ENCODE data around the gene SAA1. TPM values are rescaled to one million over a fixed set of nuclear protein-coding genes. Genes with fewer than 3 reads are reported as not detected.

SAA1 gene
- total RNA-seq, 2 experiments from 2014 or later = not detected

GRCh38 chr11:18236664-18237356, 29.3 kb upstream of the SAA1 start, which contains the start of gene SAA4:
TSS of gene SAA4 (minus strand) at chr11:18236802. CDS start at chr11:18235926, 876 bp downstream.
- TF ChIP-seq CTCF (conservative IDR thresholded peaks at IDR 0.05; ENCODE audit: low read length) = no peak
- TF ChIP-seq EZH2phosphoT487 (IDR thresholded peaks at IDR 0.05; ENCODE audit: borderline replicate concordance, low read depth, low read length) = no peak
- no peaks in the 10 kb centered on the region; the same call in 1 of the 2 replicates for H3K9me3 ChIP-seq (ENCODE audit: low read length)
- H3K4me3 ChIP-seq (ENCODE audit: low read depth, low read length, poor library complexity, severe bottlenecking) = no peak within 1 kb of the TSS
- no peak within 1 kb of the TSS for H3K27ac ChIP-seq (ENCODE audit: low read depth, low read length, poor library complexity, severe bottlenecking)
- no peak for DNase-seq (ENCODE audit: low spot score)
- H2AFZ ChIP-seq (ENCODE audit: low read length) = peak within 1 kb of the TSS; percentile 56
- POLR2A ChIA-PET = interaction anchor here (1.7 kb wide), 1 partner anchor 159 kb away, joined by 6 read pairs; no protein-coding TSS in a partner anchor
- H4K20me1 ChIP-seq (ENCODE audit: insufficient read depth, low read length) = no peaks in the 10 kb centered on the region
- BruUV-seq (replicated peaks) = no TSS peak
- no peaks in the 10 kb centered on the region for H3K36me3 ChIP-seq (ENCODE audit: insufficient read depth, low read length)
- peaks cover 17% of the 10 kb centered on the region for H3K4me1 ChIP-seq (ENCODE audit: insufficient read depth, low read length, poor library complexity, severe bottlenecking)
- peak within 1 kb of the TSS; percentile 6; the same call in 1 of the 2 replicates for H3K4me2 ChIP-seq (ENCODE audit: low read length)
- H3K9me2 ChIP-seq (ENCODE audit: insufficient read depth, low read length) = no peaks in the 10 kb centered on the region
- intact Hi-C loops (cut with micrococcal nuclease; ENCODE audit: unreplicated experiment) = loop anchor here (2.0 kb wide), 1 partner anchor 130 kb away; the partner anchor contains the start of gene SAAL1
- H3K79me2 ChIP-seq (ENCODE audit: insufficient read depth, low read depth, low read length) = no peaks in the 10 kb centered on the region
- CTCF ChIA-PET (ENCODE audit: unreplicated experiment) = no interaction called here

- Histone ChIP-seq H3K4me1 (ENCODE audit: insufficient read depth, low read length, poor library complexity, severe bottlenecking) (peaks cover 15% of the 10 kb centered on the region), H2AFZ (ENCODE audit: low read length) (no peak overlapping the region), H3K4me3 (ENCODE audit: low read depth, low read length, poor library complexity, severe bottlenecking) (no peak overlapping the region), H3K9me2 (ENCODE audit: insufficient read depth, low read length) (no peaks in the 10 kb centered on the region), H4K20me1 (ENCODE audit: insufficient read depth, low read length) (no peaks in the 10 kb centered on the region), H3K36me3 (ENCODE audit: insufficient read depth, low read length) (no peaks in the 10 kb centered on the region), H3K9me3 (ENCODE audit: low read length) (peaks cover 13% of the 10 kb centered on the region; the same call in 1 of the 2 replicates), H3K79me2 (ENCODE audit: insufficient read depth, low read depth, low read length) (no peaks in the 10 kb centered on the region), H3K4me2 (ENCODE audit: low read length) (no peak overlapping the region), H3K27ac (ENCODE audit: low read depth, low read length, poor library complexity, severe bottlenecking) (no peak overlapping the region)
- POLR2A ChIA-PET = interaction anchor here (0.6 to 0.7 kb wide), 2 partner anchors 185 to 261 kb away, joined by 3 read pairs; no protein-coding TSS in a partner anchor
- intact Hi-C loops (cut with micrococcal nuclease; ENCODE audit: unreplicated experiment) = loop anchor here (5.0 kb wide), 2 partner anchors 83 to 288 kb away; partner anchors contain the start of genes GTF2H1, HPS5 and TSG101
- TF ChIP-seq EZH2phosphoT487 (IDR thresholded peaks at IDR 0.05; ENCODE audit: borderline replicate concordance, low read depth, low read length) (no peak), CTCF (conservative IDR thresholded peaks at IDR 0.05; ENCODE audit: low read length) (no peak)
- no peak for DNase-seq (ENCODE audit: low spot score)
- no TSS peak for BruUV-seq (replicated peaks)
- CTCF ChIA-PET (ENCODE audit: unreplicated experiment) = no interaction called here
Measured at GRCh38 chr11:18239655-18240054, 26.4 kb upstream of the SAA1 start.
